GM19099 (cell line): Measurements from ENCODE around the gene ATP8B3.

ENCODE experiments used
- POLR2A ChIP-seq: IDR thresholded peaks from 3 replicates; pipeline ENCODE4 v1.6.1; 2011; ENCODE audit warnings: low read depth; ENCODE audit not compliant: insufficient read length; ENCODE audit errors: extremely low read depth

ATP8B3 gene

DNA sequence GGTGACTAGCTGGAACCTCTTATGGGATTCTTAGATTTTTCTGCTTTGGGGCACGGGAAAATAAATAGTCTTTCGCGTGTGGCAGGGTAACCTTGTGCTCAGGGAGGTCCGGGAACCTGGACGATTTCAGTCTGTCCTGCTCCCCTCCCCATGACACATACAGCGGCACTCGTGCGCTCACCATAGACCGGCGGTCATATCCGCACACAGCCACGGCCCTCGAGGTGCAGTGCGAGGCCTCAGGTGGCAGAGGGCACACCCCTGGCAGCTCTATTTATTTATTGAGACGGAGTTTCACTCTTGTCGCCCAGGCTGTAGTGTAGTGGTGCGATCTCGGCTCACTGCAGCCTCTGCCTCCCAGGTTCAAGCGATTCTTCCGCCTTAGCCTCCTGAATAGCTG is 55.8 kb downstream of the ATP8B3 start:
- no peak for TF ChIP-seq POLR2A

- TF ChIP-seq POLR2A, result no peak
Measured at GRCh38 chr19:1755467-1756171, 56.5 kb downstream of the ATP8B3 start.

DNA sequence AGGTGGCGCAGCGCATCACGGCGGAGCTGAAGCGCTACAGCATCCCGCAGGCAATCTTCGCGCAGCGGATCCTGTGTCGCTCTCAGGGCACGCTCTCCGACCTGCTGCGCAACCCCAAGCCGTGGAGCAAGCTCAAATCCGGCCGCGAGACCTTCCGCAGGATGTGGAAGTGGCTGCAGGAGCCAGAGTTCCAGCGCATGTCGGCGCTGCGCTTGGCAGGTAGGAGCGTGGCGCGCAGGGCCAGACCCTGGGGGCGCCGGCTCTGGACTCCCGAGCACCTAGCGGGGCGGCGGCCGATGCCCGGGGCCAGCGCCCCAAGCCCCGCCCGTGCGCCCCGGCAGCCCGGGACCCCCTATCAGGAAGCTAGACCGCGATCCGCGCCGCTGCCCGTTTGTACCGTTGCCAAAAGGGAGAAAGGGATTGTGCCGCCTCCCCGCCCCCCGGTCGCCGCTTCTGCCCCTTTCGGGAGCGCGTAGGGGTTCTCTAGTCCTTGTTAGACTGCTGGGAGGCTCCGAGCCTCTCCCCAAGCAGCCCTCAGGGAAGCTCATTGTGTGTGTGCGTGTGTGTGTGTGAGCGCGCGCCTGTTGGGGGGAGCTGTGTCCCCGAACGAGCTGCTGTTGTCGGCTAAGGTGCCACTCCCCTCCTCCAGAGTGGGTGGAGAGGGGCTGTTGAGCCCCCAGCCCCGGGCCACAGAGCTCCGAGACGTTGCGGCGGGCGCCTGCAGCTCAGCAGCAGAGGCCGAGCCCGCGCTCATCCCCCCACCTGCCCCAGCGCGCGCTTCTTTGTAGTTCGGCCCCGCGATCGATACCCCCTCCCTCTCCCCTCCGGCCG is 57.2 kb downstream of the ATP8B3 start:
- TF ChIP-seq POLR2A, result no peak

DNA sequence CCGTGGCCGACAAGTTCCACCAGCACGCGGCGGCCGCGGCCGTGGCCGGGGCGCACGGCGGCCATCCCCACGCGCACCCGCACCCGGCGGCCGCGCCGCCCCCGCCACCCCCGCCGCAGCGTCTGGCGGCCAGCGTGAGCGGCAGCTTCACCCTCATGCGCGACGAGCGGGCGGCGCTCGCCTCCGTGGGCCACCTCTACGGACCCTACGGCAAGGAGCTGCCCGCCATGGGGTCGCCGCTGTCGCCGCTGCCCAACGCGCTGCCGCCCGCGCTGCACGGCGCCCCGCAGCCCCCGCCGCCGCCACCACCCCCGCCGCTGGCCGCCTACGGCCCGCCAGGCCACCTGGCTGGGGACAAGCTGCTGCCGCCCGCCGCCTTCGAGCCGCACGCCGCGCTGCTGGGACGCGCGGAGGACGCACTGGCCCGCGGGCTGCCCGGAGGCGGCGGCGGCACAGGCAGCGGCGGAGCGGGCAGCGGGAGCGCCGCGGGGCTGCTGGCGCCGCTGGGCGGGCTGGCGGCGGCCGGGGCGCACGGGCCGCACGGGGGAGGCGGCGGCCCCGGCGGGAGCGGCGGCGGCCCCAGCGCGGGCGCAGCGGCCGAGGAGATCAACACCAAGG is 57.9 kb downstream of the ATP8B3 start:
- TF ChIP-seq POLR2A, result no peak

DNA sequence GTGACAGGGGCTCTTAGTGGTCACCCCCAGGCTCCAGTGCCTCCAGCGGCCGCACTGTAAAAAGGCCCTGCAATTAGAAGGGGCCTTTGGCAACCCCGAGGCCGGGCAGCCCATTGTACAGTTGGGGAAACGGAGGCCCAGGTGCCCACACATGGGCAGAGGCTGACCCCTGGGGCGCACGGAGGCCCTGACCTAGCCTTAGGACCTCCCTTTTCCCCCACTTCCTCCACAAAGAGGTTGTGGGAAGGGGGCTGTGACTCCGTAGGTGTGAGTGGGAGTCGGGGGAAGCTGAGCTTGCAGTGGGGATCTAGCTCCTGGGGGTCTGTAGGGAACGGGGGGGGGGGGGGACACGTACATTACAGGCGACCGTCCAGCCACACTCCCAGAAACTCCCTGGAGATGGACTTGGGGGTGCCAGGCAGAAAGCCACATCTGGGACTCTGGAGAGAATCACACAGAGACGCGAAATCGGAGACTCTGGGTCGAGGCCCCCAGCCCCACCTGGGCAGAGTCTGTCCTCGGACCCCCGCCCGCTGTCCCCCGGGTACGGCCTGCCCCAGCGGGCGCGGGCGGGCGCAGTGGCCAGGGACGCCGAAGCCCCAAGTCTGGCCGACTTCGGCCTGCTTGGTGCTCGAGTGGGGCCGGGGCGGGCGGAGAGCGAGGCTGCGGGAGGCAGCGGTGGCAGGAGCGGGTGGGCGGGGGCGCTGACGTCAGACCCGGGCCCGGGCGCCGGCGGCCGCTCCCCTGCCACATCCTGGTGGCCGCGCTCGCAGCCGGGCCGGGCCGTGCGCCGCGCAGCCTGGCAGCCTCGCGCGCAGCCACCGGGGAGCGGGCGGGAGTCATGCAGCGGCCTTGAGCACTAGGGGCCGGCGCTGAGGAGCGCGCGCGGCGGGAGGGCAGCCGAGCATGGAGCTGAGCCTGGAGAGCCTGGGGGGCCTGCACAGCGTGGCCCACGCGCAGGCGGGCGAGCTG is 59.0 kb downstream of the ATP8B3 start, which contains the start of gene ONECUT3:
ONECUT3 (plus strand) TSS at position 750 of the 972 bp plus-strand sequence; CDS start at position 907, 157 bp downstream.
- TF ChIP-seq POLR2A, result no peak

DNA sequence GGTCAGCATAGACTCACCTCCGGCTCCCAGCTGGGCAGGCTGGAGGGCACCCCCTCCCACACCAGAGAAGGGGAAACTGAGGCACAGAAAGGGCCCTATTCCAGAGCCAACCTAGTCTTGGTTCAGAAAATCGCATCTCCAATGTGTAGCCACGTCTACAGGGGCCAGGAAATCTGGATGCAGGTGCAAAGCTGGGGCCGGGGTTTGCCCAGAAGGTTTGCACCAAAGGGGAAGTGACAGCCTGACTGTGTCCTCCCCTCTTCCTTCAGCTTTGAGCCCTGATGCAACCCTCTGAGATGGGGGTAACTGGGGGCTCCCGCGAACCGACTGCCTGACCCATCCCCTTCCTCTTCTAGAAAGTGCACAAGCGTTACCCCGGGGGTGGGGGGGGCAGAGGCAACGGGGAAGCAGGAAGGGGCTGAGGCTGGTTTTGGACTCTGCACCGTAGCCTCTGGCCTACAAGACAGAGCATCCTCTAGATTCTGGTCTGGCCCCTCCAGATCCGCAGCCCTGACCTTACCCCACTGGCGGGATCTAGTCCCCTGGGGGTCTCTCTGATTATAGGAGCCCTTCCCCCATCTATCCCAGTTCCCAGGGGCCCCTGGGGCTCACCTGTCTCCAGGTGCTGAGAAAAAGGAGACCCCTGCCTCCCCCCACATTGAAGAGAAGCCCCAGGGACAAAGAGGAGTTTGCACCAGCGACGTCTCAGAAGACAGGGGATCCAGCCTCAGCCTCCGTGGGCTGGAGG is 59.9 kb downstream of the ATP8B3 start:
- TF ChIP-seq POLR2A, result no peak

DNA sequence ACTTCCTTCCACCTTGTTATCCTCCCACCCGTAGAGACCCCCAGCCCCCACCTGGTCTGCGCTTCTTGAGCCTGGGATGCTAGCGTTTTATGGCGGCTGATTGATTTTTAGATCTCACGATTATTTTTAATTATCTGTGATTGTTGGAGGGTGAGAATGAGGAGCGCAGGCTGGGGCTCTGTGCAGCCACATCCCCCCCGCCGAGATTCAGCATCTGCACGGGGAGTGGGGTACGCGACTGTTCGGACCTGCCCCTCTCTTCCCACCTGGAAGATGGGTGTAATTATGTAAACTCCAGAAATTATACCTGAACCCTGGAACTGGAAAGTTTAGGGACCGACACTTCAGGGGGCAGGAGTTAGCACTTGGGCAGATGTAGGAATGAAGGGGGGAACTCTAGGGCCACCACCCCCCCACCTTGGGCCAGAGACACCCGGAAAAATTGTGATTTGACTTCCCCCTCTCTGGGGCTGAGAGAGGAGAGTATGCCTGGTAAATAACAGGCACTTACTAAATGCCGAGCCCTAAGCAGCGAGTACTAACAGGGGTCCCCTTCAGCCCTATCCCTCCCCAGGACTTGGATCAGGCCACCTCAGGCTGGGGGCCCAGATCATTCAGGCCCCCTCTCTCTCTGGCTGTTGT is 60.6 kb downstream of the ATP8B3 start:
- no peak for TF ChIP-seq POLR2A

GRCh38 chr19:1750343-1751021 is 61.6 kb downstream of the ATP8B3 start:
- TF ChIP-seq POLR2A, result no peak

- no peak for TF ChIP-seq POLR2A
Measured at GRCh38 chr19:1749373-1750342, 62.4 kb downstream of the ATP8B3 start.

GRCh38 chr19:1748873-1749341 is 63.2 kb downstream of the ATP8B3 start:
- no peak for TF ChIP-seq POLR2A

DNA sequence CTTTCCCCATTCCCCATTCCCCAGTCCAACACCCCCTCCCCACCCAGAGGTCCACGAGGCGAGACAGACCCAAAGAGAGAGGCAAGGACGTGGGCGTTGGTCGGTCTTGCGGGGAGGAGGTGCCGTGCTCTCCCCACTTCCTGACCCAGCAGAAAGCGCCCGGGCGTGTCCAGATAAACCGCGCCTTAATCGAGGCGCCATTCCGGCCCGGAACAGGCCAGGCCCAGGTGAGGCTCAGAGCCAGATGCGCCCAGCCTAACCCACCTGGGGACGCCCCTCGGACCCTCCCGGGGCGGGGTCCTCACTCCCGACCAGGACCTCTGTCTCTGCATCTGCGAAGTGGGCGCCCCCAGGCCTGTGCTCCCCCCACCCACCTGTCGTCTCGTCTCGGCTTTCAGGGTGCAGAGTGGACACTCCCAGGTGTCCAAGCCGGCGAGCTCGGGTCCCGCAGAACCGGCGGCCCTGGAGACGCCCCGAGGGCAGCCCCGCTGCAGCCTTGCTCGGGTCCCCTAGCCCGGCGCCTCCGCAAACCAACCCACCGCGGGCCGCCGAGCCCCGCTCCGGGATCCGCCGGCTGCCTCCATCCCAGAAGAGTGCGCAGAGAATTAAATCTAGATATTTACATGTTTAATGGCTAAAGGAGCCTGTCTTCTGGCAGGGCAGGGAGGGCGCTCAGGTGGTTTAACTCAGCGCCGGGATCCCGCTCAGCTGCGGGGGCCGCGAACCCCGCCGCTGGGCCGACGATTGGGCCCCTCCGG is 63.8 kb downstream of the ATP8B3 start:
- no peak for TF ChIP-seq POLR2A
